Right renal cortex interstitium (tissue), 3 donors: Measurements from ENCODE around the gene SCGB3A1. TPM values are rescaled to one million over a fixed set of nuclear protein-coding genes. Genes with fewer than 3 reads are reported as not detected.

ENCODE experiments used
- DNase-seq, 3 donors: peaks; one replicate each; pipeline ENCODE4 v3.0.0-alpha.2; 2013; ENCODE audit warnings: low read depth in 3 of 3, low spot score in 2 of 3
- polyA plus RNA-seq, 3 donors: library from polyadenylated mRNA; unstranded; fragments of 120-200 nt; gene quantifications; one replicate each; pipeline ENCODE4 v1.2.1, GENCODE V29; 2013; ENCODE audit not compliant: insufficient read length in 3 of 3

SCGB3A1 gene, protein sequence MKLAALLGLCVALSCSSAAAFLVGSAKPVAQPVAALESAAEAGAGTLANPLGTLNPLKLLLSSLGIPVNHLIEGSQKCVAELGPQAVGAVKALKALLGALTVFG
- under 1 TPM; 0.74 to 0.78 (median 0.75) TPM for polyA plus RNA-seq

DNA sequence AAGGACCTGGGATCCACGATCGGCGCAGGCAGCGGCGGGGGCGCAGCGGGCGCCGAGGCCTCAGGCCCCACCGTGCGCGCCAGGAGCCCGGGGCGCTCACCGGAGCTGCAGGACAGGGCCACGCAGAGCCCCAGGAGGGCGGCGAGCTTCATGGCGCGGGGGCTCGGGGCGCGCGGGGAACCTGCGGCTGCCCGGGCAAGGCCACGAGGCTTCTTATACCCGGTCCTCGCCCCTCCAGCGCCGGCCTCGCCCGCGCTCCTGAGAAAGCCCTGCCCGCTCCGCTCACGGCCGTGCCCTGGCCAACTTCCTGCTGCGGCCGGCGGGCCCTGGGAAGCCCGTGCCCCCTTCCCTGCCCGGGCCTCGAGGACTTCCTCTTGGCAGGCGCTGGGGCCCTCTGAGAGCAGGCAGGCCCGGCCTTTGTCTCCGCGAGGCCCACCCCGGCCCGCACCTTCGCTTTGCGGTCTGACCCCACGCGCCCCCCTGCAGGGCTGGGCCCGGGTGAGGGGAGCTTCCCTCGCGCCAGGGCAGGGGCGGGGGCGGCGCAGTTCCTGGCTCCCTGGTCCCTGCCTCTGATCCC lies at the start of gene SCGB3A1:
Gene SCGB3A1 (minus strand): TSS at position 189 of the 577 bp plus-strand sequence. CDS start 37 bp downstream, at position 152.
- no peak for DNase-seq

DNA sequence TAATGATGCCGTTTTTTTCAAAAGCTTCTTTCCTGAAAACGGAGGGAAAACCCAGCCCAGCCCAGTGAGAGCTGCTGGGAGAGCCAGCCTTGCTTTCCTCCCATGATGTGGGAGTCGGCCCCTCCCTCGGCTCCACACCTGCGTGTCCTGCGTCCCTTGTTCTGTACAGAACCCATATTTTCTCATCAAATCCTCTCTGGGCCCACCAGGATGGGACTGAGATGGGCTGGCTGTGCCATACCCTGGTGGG lies 49.2 kb upstream of the SCGB3A1 start:
- DNase-seq = no peak

DNA sequence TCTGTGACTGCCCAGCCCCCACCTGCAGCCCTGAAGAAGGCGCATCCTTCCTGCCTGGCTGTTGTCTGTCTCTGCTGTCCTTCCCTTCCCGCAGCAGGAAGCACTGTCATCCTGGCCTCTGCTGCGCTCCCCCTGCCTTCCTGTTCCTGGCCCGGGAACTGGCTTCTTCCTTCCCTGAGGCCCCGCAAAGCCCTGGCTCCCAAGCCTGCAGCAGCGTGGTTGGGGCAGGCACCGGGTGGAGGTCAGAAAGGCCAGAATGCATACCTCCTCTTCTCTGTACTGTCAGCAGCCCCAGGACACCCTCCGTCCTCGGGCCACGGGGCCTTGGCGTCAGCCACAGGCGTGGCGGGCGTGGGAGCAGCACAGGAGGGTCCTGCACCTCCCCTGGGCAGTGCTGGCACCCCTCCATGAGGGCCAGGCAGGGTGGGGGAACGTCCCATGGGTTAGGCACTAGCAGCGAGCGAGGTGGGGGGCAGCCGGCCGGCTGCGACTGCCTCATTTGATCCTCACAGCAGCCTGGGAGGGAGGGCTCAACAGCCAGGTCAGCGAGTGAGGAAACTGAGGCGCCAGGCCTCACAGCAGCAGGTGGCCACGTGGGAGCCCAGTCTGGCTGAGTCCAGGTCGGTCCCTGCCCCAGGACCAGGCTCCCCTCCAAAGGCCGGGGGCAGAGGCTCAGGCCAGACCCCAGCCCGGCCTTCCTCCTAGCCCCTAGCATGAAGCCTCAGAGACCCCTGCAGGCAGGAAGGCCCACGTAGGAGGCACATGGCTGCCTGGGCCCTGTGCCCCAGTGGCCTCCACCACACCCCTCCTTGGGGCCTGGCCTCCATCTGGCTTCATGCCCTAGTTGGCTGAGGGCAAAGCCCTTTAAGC lies 48.7 kb upstream of the SCGB3A1 start:
- no peak for DNase-seq

DNA sequence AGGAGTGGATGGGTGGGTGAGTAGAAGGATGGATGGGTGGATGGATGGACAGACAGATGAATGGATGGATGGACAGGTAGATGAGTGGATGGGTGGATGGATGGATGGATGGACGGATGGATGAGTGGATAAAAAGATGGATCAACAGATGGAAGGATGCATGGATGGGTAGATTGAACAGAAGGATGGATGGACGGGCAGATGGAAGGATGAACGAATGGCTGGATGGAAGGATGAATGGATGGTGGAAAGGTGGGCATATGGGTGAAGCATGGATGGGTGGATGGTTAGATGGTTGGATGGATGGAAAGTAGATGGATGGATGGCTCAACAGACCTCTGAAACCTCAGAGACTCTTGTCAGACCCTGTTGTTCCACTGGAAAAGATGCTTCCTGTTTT lies 48.0 kb upstream of the SCGB3A1 start:
- DNase-seq = no peak

DNA sequence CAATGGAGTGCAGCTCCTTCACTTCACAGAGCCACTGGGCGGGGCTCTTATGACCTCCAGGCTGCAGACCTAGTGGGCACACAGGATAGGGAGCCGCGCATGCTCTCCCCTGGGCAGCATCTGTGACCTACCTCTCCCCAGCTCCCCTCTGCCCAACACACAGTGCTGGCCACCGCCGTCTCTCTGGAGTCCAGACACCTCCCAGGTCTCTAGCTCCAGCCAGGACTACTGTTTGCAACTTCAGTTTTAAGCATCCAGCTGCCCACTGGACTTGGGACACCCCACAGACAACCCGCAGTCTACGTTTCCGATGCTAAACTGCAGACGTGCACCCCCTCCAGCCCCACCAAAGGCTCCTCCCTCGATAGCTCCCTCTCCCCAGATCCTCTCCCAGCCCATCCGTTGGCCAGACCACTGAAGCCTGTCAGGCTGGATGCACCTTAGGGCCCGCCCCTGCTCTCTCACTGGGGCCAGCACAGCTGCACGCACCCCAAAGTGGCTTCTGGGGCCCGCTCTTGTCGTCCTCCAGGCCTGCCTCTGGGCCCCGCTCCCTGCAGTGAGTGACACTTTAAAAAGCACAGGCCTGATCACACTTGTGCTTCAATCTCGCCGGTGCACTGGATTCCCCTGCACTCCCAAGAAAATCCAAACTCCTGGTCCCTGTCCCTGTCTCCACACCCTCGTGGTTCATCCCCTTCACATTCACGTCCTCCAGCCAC lies 46.8 kb upstream of the SCGB3A1 start:
- no peak for DNase-seq

DNA sequence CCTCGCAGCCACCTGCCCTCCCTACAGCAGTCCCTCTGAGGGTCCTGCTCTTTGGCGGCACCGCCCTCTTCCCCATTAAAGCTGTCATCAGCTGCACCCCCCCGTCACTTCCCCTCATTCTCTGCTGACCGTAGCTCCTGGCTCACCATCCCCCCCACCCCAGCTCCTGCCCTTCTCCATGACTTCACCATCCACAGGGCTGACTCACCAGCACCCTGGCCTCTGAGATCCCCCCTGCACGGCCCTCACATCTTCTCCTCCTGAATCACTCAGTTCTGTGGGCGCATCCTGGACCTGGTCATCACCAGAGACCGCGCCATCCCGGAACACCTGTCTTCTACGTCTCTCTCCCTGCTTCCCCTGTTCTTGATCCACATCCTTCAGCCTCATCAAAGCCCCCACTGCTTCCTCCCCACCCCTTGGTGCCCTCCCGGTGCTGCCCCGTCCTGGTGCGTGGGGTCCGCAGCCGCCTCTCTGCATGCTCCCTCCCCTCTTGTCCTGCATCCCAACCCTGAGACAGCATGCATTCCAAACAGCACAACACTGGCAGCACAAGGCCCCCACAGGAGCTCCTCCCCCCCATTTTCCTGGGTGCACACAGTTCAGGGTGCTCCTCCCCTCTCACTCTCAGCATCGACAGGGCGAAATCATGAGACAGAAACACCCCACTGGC lies 45.2 kb upstream of the SCGB3A1 start:
- DNase-seq = no peak

DNA sequence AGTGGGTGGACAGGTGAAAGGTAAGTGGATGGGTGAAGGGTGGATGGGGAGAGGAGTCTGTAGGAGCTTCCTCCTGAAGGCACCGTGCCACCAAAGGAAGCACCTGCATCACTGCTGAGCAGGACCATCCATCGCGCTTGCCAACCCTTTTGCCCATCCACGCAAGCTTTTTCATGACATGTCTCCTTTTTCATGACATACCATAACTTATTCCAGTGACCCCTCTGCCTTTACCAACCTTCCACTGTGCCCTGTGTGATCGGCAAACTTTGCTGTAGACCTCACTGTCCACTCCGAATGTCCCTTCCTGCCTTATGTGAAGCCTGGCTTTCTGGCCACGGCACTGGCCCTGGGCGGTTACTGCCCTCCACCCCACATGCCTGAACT lies 44.7 kb upstream of the SCGB3A1 start:
- no peak for DNase-seq

DNA sequence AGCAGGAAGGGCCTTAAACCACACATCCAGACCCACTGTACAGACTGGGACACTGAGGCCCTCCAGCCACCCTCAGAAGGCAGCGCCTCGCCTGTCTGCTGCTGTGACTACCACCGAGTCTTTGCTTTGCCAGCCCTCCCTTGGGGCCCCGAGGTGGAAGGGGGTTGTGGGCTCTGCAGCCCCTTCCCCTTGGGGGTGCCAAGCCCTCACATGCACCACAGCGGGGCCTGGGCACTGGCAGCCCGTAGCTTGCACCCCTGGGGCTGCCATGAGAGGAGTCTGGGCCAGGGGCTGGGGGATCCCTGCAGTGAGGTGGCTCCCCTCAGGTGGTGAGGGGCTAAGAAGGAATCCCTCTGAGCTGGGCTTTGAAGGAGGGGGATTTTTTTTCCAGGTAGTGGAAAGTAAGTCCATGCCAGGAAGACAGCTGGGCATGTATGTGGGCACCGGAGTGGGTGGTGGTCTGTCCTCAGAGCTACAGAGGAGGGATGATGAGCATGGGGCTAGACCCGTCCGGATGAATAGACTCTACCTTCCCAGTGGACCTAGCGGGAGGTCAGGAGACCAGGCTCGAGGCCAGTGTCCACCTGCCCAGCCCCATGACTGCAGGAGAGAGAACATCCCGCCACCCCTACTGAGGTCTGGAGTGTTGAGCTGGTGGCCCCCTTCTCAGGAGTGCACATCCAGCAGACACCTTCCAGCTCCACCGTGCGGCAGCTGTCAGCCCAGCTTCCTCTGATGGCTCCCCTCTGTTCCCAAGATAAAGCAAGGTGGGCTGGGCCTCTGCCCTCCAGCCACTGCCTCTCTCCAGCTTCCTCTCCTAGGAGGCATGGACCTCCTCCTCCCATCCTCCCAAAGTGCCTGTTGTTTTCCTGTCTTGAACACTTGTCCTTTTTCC lies 42.2 kb upstream of the SCGB3A1 start:
- no peak for DNase-seq

DNA sequence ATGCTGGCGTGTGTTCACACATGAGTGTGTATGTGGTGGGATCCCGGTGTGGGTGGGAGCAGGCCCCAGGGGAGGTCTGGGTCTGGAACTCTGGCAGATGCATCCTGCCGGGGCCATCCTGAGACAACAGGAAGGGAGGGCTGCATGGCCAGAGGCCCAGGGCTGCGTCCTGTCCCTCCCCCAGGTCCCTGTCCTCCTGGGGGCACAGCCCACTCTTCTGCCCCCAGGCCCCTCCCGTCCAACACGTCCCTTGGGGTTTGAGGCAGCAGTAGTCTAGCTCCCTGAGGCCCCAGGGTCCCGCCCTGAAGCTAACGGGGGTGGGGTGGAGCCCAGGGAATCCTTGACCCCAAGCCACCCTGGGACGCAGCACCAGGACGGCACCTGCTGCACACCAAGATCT lies 41.5 kb upstream of the SCGB3A1 start:
- DNase-seq = no peak

DNA sequence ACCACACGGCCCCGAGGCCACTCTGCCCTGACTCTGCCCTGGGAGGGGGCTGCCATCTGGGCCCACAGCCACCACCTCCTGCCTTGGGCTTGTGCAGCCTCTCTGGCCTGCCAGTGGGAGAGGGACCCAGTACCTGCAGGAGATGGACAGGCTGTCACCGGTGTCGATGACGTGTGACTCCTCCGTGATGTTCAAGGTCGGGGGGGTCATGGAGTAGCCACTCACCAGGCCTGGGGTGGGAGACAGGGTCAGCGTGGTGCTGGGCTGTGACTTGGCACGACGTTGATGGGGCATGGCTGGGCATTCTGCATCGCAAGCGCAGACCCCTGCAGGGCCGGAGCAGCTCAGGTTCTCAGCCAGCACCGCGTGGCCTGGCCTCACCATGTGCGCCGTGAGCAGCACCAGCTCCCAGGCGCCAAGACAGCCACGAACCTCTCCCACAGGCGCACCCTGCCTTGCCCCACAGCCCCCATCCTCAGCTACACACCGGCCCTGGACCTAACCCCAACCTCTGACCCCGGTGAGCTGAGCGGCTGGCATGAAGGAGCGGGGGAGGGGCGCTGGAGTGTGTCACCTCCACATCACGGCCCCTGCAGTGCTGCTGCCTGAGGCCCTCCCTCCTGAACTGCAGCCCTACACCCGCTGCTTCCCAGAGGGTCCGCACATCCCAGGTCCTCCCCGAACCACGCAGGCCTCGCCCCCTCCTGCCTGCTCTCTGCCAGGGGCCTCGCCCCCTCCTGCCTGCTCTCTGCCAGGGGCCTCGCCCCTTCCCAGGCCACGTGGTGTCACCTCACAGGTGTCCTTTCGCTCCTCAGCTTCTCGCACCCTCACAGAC lies 40.5 kb upstream of the SCGB3A1 start:
- DNase-seq = no peak

DNA sequence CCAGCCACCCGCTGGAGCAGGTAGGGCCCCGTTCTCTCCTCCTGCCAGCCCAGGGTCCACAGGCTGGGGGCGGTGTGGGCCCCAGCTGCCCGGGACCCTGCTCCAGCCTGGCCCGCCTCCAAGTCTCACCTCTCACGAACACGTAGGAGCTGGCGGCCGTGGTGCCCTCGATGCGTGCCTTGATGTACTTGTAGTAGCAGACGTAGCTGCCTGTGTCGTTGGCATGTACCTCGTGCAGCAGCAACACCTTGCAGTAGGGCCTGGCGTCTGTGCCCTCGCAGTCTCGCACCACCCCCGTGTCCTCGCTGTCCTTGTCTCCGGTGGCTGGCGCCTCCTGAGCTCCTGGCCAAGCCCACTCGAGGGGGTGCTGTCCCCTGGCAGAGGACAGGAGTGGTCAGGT lies 39.1 kb upstream of the SCGB3A1 start:
- DNase-seq = no peak

DNA sequence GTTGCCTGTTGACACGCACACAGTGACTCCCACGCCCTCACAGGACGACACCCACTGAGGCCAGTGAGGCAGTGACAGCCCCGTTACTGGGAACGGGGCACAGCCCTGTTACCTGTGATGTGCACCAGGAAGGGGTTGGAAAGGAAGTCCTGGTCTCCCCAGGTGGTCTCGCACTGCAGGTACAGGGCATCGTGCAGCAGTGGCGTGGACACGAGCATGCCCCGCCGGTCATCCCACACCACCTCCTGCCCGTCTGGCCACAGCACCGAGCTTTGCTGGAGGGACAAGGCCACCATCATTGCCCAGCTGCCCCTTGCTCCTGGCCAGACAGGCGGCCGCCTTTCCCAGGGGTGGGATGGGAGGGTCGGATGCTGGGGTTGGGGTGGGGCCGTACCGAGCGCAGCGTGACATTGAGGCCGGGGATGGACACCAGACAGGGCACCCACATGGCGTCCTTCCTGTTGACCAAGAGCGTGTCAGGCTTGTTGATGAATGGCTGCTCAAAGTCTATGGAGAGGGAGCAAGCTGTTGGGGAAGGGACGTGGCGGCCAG lies 38.6 kb upstream of the SCGB3A1 start:
- no peak for DNase-seq

DNA sequence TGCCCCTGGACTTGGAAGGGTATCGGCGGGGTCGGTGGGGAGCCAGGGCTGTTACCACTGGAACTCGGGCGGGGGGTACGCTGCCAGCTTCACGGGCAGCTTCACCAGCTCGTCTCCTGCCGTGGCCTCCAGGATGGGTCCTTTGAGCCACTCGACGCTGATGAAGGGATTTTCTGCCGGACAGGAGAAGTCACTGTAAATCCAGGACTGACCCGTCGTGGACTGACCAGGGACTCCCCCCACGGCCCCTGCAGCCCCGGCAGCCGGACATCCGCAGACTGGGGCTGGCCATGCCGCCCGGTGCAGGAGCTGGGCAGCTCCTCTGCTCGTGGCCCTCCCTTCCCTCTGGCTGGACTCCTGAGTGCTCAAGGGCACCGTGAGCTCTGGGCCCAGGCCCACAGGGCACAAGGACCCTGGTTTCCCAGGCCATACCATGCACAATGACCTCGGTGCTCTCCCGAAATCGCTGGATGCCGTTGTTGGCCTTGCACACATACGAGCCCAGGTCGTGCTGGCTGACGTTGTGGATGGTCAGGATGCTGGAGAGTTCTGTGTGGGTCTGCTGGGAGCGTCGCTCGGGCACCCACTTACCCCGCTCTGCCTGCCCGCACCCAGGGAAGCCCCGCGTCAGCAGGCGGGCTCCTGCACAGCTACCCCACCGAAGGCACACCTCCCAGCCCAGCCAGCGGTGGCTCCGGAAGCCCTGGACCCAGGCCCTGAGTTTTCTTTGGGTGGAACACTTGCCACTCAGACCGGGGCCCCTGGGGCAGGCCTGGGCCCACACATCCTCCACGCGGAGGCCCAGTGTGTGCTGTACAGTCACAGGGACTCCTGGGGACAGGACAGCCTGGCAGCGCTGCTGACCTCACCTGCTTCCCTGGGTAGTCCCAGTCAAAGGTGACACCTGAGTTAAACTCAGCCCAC lies 37.8 kb upstream of the SCGB3A1 start:
- DNase-seq = no peak

DNA sequence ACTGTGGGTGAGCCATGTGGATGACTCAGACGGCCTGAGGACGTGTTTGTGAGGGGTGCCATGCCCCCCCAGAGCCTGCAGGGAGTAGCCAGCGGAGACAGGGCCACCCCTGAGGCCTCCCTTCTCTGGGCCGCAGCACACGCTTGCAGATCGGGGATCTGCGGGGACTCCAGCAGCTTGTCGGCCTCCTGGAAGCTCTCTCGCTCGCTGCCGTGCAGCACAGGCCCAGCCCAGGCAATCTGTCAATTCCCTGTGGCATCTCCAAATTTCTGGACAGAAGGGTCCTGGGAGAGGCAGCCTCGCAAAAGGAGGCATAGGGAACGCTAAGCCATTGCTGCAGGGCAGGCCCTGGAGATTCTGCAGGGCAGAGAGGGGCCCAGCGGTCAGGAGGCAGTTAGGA lies 36.9 kb upstream of the SCGB3A1 start:
- DNase-seq = no peak

DNA sequence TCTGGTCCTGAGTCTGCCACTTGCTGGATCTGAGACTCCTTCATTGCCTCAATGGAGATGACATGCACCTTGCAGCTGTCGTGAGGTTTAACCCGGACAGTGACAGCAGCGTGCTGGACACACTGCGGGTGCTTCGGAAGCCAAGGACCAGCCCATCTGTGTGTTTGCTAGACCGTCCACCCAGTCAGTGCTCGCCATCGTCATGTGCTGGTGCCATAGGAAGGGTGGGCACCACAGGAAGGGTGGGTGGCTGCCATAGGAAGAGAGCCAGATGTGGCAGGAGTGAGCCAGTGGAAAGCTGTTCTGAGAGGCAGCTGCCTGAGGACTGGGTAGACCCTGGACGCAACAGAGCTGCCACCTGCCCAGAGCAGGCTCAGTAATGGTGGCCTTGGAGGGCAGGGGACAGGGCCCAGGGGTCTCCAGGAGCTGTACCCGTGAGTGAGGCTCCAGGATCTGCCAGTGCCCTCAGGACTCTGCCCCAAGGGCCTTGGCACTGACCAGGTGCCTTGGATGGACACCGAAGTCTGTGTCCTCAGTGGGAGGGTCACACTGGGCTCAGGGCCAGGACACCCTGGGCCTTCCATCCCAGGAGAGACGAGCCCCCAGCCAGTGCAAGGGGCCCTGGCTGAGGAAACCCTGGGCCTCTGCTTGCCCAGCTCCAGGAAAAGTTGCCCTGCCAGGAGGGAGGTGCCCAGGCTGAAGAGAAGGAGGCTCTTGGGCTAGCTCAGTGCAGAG lies 36.3 kb upstream of the SCGB3A1 start:
- DNase-seq = no peak

DNA sequence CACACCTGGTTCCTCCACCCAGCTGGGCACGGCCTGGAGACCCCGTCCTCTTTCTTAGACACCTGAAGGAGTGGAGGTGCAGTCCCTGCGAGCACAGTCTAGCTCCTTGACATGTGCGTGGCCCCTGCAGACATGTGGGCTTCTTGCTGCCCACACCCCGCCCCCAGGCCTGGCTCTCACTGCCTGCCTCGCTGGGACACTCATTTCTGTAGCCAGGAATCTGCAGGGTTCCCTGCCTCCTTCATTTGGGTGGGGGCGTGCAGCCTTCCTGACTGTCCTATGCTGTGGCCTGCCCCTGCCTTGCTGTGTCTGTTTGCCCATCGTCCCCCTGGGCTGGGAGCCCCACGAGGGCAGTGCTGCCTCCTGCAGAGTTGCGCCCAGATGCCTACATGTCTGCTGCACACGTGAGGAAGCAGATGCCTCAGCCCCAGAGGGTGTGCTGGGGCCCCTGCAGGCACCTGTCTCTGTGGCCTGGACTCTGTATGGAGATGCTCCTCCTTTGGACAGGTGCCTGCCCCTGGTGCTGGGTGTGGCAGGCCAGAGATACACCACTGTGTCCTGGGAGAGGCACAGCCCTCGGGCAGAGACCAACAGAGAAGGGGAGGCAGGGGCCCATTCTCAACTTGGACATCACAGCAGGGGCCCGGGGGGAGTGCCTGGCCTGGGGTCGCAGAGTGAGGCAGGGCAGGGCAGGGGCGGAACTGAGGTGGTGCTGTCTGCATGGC lies 35.5 kb upstream of the SCGB3A1 start:
- no peak for DNase-seq
